ENCODE results near the gene CCDC88C. TPM values are rescaled to one million over a fixed set of nuclear protein-coding genes. Genes with fewer than 3 reads are reported as not detected.

The CCDC88C gene
- total RNA-seq, 2 experiments from 2014 or later, result 137 to 253 TPM

DNA sequence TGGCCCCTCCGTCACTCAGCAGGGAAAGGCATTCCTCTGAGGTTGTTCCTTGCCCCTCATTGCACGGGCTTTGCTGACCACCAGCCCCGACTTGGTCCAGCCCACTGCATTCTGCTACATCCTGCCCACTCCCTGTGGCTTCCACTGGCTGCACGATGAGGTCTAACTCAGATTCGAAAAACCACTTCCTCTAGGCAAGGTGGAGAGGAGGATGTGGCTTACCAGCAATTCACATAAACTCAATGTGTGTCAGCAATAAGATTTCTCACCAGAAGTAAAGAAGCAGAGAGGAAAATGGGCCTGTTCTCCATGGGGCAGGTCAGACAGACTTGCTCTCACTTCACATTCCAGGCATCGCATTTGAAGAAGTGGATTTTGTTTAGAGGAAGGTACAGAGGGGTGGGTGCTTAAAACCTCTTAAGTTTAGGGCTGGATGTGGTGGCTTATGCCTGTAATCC is 187.8 kb downstream of the CCDC88C start:
- intact Hi-C loops (cut with micrococcal nuclease; ENCODE audit: unreplicated experiment), result no loop called here
- Histone ChIP-seq H3K4me1 (ENCODE audit: insufficient read depth, low read length, poor library complexity, severe bottlenecking) (peaks cover 31% of the 10 kb centered on the region), H2AFZ (ENCODE audit: low read length) (peak overlapping the region; percentile 2; the same call in 1 of the 2 replicates), H3K36me3 (ENCODE audit: insufficient read depth, low read length) (peaks cover 12% of the 10 kb centered on the region), H3K79me2 (ENCODE audit: insufficient read depth, low read depth, low read length) (no peaks in the 10 kb centered on the region), H3K4me2 (ENCODE audit: low read length) (peak overlapping the region; percentile 52), H3K9me3 (ENCODE audit: low read length) (peaks cover 12% of the 10 kb centered on the region), H3K4me3 (ENCODE audit: low read depth, low read length, poor library complexity, severe bottlenecking) (peak overlapping the region; percentile 14), H3K27ac (ENCODE audit: low read depth, low read length, poor library complexity, severe bottlenecking) (peak overlapping the region; percentile 73), H4K20me1 (ENCODE audit: insufficient read depth, low read length) (no peaks in the 10 kb centered on the region), H3K9me2 (ENCODE audit: insufficient read depth, low read length) (no peaks in the 10 kb centered on the region)
- DNase-seq (ENCODE audit: low spot score), result peak; percentile 86
- ChIA-PET CTCF (ENCODE audit: unreplicated experiment) (interaction anchor here (1.0 kb wide), 1 partner anchor 23 kb away, joined by 3 read pairs; no protein-coding TSS in a partner anchor), POLR2A (interaction anchor here (1.0 to 1.2 kb wide), 2 partner anchors 10 to 14 kb away, joined by 3 to 4 read pairs; no protein-coding TSS in a partner anchor)
- no peak for TF ChIP-seq EZH2phosphoT487 (IDR thresholded peaks at IDR 0.05; ENCODE audit: borderline replicate concordance, low read depth, low read length)
- TF ChIP-seq, protein P1, sequence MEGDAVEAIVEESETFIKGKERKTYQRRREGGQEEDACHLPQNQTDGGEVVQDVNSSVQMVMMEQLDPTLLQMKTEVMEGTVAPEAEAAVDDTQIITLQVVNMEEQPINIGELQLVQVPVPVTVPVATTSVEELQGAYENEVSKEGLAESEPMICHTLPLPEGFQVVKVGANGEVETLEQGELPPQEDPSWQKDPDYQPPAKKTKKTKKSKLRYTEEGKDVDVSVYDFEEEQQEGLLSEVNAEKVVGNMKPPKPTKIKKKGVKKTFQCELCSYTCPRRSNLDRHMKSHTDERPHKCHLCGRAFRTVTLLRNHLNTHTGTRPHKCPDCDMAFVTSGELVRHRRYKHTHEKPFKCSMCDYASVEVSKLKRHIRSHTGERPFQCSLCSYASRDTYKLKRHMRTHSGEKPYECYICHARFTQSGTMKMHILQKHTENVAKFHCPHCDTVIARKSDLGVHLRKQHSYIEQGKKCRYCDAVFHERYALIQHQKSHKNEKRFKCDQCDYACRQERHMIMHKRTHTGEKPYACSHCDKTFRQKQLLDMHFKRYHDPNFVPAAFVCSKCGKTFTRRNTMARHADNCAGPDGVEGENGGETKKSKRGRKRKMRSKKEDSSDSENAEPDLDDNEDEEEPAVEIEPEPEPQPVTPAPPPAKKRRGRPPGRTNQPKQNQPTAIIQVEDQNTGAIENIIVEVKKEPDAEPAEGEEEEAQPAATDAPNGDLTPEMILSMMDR (conservative IDR thresholded peaks at IDR 0.05; ENCODE audit: low read length), result no peak
- no TSS peak for BruUV-seq (replicated peaks)

DNA sequence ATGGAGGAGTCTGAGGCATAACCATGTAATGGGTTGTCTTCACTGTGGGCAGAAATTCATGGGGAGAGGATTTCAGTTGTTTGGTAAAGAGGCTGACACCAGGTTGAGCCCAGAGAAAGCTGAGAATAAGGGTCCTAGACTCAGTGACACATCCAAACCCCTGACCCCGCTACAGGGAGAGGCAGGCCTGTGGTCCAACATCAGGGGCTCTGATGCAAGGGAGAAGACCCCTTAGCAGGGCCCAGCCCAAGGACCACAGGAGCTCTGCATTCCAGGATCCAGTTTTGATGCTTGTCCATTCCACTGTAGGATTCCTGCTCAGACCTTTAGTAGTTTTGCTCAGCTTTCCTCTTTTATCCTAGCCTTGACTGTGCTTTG is 188.6 kb downstream of the CCDC88C start:
- Histone ChIP-seq H3K36me3 (ENCODE audit: insufficient read depth, low read length) (peaks cover 12% of the 10 kb centered on the region), H4K20me1 (ENCODE audit: insufficient read depth, low read length) (no peaks in the 10 kb centered on the region), H3K27ac (ENCODE audit: low read depth, low read length, poor library complexity, severe bottlenecking) (peak overlapping the region; percentile 73), H3K4me2 (ENCODE audit: low read length) (peak overlapping the region; percentile 52), H3K9me2 (ENCODE audit: insufficient read depth, low read length) (no peaks in the 10 kb centered on the region), H3K4me1 (ENCODE audit: insufficient read depth, low read length, poor library complexity, severe bottlenecking) (peaks cover 33% of the 10 kb centered on the region), H3K9me3 (ENCODE audit: low read length) (peaks cover 12% of the 10 kb centered on the region), H3K4me3 (ENCODE audit: low read depth, low read length, poor library complexity, severe bottlenecking) (no peak overlapping the region), H2AFZ (ENCODE audit: low read length) (peak overlapping the region; percentile 52; the same call in 1 of the 2 replicates), H3K79me2 (ENCODE audit: insufficient read depth, low read depth, low read length) (no peaks in the 10 kb centered on the region)
- no peak for TF ChIP-seq EZH2phosphoT487 (IDR thresholded peaks at IDR 0.05; ENCODE audit: borderline replicate concordance, low read depth, low read length)
- TF ChIP-seq, protein P1 (conservative IDR thresholded peaks at IDR 0.05; ENCODE audit: low read length), result no peak
- no TSS peak for BruUV-seq (replicated peaks)
- ChIA-PET POLR2A (interaction anchor here (0.6 to 2.5 kb wide), 3 partner anchors 12 to 731 kb away, joined by 4 to 8 read pairs (median 4); no protein-coding TSS in a partner anchor), CTCF (ENCODE audit: unreplicated experiment) (interaction anchor here (1.0 kb wide), 1 partner anchor 24 kb away, joined by 3 read pairs; no protein-coding TSS in a partner anchor)
- intact Hi-C loops (cut with micrococcal nuclease; ENCODE audit: unreplicated experiment), result no loop called here
- no peak for DNase-seq (ENCODE audit: low spot score)

All from OCI-LY7 (cell line).